Measurements from ENCODE around the gene OR6J1. TPM values are rescaled to one million over a fixed set of nuclear protein-coding genes. Genes with fewer than 3 reads are reported as not detected.
"Not testable (repeated sequence)": the region's sequence is repeated elsewhere in the genome, so short reads cannot be mapped to it uniquely, and the experiment has no call there.

Gene OR6J1
- total RNA-seq, 1 experiment from 2014 or later, result not detected

GRCh38 chr14:22629361-22629760 lies 14.8 kb downstream of the OR6J1 start:
- Histone ChIP-seq H3K4me3 (ENCODE audit: low read length) (no peak overlapping the region), H3K4me2 (ENCODE audit: low read depth, low read length, poor library complexity, severe bottlenecking) (no peak overlapping the region), H4K20me1 (ENCODE audit: insufficient read depth, low read depth, low read length) (no peaks in the 10 kb centered on the region), H3K27me3 (ENCODE audit: low read length) (no peaks in the 10 kb centered on the region), H3K27ac (ENCODE audit: low read length) (no peak overlapping the region), H3K9me2 (replicated peaks; ENCODE audit: insufficient read depth, low read length) (no peaks in the 10 kb centered on the region), H3K9ac (ENCODE audit: low read length) (no peak overlapping the region), H3K79me2 (ENCODE audit: low read length) (no peaks in the 10 kb centered on the region), H3K4me1 (ENCODE audit: low read length) (no peaks in the 10 kb centered on the region), H2AFZ (ENCODE audit: low read length) (no peak overlapping the region), H3K9me3 (ENCODE audit: low read length) (no peaks in the 10 kb centered on the region), H3K36me3 (ENCODE audit: insufficient read depth, low read length) (no peaks in the 10 kb centered on the region)
- DNase-seq, result no peak

DNA sequence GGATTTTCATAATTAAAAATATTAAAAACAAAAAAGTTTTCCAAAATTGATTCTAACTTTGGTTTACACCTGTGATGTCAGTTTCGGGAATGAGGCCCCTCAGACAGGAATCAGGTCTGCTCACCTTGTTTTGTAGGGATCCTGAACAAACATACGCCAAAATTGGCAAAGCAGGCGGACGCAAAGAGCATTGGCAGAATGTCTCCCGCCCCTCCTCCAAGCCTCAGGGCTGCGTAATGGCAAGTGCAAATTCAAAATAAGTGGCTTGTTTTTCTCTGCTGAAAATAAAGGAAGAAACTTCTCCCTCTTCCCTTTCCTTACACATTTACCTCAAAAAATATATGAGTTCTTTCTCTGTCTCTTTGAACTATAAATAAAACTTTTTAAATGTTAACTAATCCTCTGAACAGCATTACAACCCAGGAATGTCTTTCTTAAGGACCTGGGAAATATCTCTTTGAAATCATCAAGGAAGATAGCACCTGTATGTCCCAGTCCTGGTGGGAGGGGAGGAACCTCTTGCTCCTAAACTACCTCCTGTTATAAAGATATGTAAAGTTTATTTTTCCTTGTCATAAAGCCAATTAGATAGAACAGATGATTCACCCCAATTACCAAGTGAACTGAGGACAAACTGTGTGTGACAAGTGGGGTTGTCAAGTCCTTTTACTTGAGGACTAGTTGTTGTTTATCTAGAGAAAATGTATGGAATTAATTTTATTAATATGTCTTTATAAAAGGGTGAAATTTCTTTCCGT lies 16.5 kb downstream of the OR6J1 start:
- no peaks in the 10 kb centered on the region for H3K79me2 ChIP-seq (ENCODE audit: low read length)
- H3K4me2 ChIP-seq (ENCODE audit: low read depth, low read length, poor library complexity, severe bottlenecking), result no peak overlapping the region
- H3K4me3 ChIP-seq (ENCODE audit: low read length), result no peak overlapping the region
- no peaks in the 10 kb centered on the region for H3K4me1 ChIP-seq (ENCODE audit: low read length)
- no peak overlapping the region for H3K9ac ChIP-seq (ENCODE audit: low read length)
- no peak for DNase-seq
- no peaks in the 10 kb centered on the region for H3K9me3 ChIP-seq (ENCODE audit: low read length)
- H3K36me3 ChIP-seq (ENCODE audit: insufficient read depth, low read length), result no peaks in the 10 kb centered on the region
- H3K27ac ChIP-seq (ENCODE audit: low read length), result no peak overlapping the region
- H3K27me3 ChIP-seq (ENCODE audit: low read length), result no peaks in the 10 kb centered on the region
- no peaks in the 10 kb centered on the region for H4K20me1 ChIP-seq (ENCODE audit: insufficient read depth, low read depth, low read length)
- no peaks in the 10 kb centered on the region for H3K9me2 ChIP-seq (replicated peaks; ENCODE audit: insufficient read depth, low read length)
- no peak overlapping the region for H2AFZ ChIP-seq (ENCODE audit: low read length)

- Histone ChIP-seq H3K9ac (ENCODE audit: low read length) (no peak overlapping the region), H3K27me3 (ENCODE audit: low read length) (no peaks in the 10 kb centered on the region), H3K9me2 (replicated peaks; ENCODE audit: insufficient read depth, low read length) (no peaks in the 10 kb centered on the region), H3K4me1 (ENCODE audit: low read length) (no peaks in the 10 kb centered on the region), H2AFZ (ENCODE audit: low read length) (no peak overlapping the region), H3K4me2 (ENCODE audit: low read depth, low read length, poor library complexity, severe bottlenecking) (no peak overlapping the region), H3K9me3 (ENCODE audit: low read length) (no peaks in the 10 kb centered on the region), H3K4me3 (ENCODE audit: low read length) (no peak overlapping the region), H3K36me3 (ENCODE audit: insufficient read depth, low read length) (no peaks in the 10 kb centered on the region), H4K20me1 (ENCODE audit: insufficient read depth, low read depth, low read length) (no peaks in the 10 kb centered on the region), H3K27ac (ENCODE audit: low read length) (no peak overlapping the region), H3K79me2 (ENCODE audit: low read length) (no peaks in the 10 kb centered on the region)
- no peak for DNase-seq
Measured at GRCh38 chr14:22626590-22626989, 17.6 kb downstream of the OR6J1 start.

DNA sequence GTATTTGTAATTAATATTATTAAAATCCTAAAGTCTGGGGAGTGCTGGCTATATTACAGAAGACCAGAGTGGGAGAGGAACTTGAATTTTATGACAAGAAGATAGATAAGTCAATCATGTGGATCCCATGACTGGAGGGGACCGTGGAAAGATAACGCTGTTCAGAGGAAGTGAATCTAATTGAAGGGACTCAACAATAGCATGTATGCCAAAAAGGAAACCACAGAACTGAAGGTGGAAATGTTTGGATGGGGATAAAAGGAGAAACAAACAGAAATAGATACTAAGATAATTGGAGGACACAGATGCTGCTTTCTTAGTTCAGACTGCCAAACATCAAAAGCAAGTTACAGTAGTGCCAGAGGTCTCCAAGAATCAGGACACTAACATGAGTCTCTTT lies 21.1 kb downstream of the OR6J1 start:
- H3K4me1 ChIP-seq (ENCODE audit: low read length), result no peaks in the 10 kb centered on the region
- no peaks in the 10 kb centered on the region for H3K9me2 ChIP-seq (replicated peaks; ENCODE audit: insufficient read depth, low read length)
- H3K9ac ChIP-seq (ENCODE audit: low read length), result no peak overlapping the region
- H3K4me3 ChIP-seq (ENCODE audit: low read length), result no peak overlapping the region
- H3K27me3 ChIP-seq (ENCODE audit: low read length), result no peaks in the 10 kb centered on the region
- DNase-seq, result no peak
- H3K9me3 ChIP-seq (ENCODE audit: low read length), result no peaks in the 10 kb centered on the region
- no peak overlapping the region for H3K4me2 ChIP-seq (ENCODE audit: low read depth, low read length, poor library complexity, severe bottlenecking)
- H2AFZ ChIP-seq (ENCODE audit: low read length), result no peak overlapping the region
- H3K36me3 ChIP-seq (ENCODE audit: insufficient read depth, low read length), result no peaks in the 10 kb centered on the region
- no peaks in the 10 kb centered on the region for H3K79me2 ChIP-seq (ENCODE audit: low read length)
- no peak overlapping the region for H3K27ac ChIP-seq (ENCODE audit: low read length)
- no peaks in the 10 kb centered on the region for H4K20me1 ChIP-seq (ENCODE audit: insufficient read depth, low read depth, low read length)

DNA sequence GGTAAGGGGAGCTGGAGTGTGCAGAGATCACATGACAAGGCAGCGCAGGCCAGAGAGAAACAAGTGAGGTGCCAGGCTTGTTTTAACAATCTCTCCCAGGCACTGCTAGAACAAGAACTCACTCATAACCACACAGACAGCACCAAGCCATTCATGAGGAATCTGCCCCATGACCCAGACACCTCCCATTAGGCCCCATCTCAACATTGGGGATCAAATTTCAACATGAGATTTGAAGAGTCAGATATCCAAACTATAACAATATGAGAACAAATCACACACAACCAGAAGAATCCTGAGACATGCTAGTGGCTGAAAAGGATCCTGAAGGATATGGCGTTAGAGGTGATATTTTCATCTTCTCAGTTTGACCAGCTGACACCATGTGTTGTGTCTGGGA lies 21.9 kb downstream of the OR6J1 start:
- Histone ChIP-seq H2AFZ (ENCODE audit: low read length) (no peak overlapping the region), H4K20me1 (ENCODE audit: insufficient read depth, low read depth, low read length) (no peaks in the 10 kb centered on the region), H3K27me3 (ENCODE audit: low read length) (no peaks in the 10 kb centered on the region), H3K9me2 (replicated peaks; ENCODE audit: insufficient read depth, low read length) (no peaks in the 10 kb centered on the region), H3K36me3 (ENCODE audit: insufficient read depth, low read length) (no peaks in the 10 kb centered on the region), H3K4me1 (ENCODE audit: low read length) (no peaks in the 10 kb centered on the region), H3K9me3 (ENCODE audit: low read length) (no peaks in the 10 kb centered on the region), H3K9ac (ENCODE audit: low read length) (no peak overlapping the region), H3K4me2 (ENCODE audit: low read depth, low read length, poor library complexity, severe bottlenecking) (no peak overlapping the region), H3K4me3 (ENCODE audit: low read length) (no peak overlapping the region), H3K27ac (ENCODE audit: low read length) (no peak overlapping the region), H3K79me2 (ENCODE audit: low read length) (no peaks in the 10 kb centered on the region)
- no peak for DNase-seq

- not testable (repeated sequence) for H4K20me1 ChIP-seq (ENCODE audit: insufficient read depth, low read depth, low read length); H3K27me3 ChIP-seq (ENCODE audit: low read length); H3K9ac ChIP-seq (ENCODE audit: low read length); H3K9me3 ChIP-seq (ENCODE audit: low read length); H3K27ac ChIP-seq (ENCODE audit: low read length); DNase-seq; H3K4me3 ChIP-seq (ENCODE audit: low read length); H3K9me2 ChIP-seq (replicated peaks; ENCODE audit: insufficient read depth, low read length); H3K4me2 ChIP-seq (ENCODE audit: low read depth, low read length, poor library complexity, severe bottlenecking); H2AFZ ChIP-seq (ENCODE audit: low read length); H3K36me3 ChIP-seq (ENCODE audit: insufficient read depth, low read length); H3K79me2 ChIP-seq (ENCODE audit: low read length)
- H3K4me1 ChIP-seq (ENCODE audit: low read length), result peaks cover 10% of the 10 kb centered on the region
Measured at GRCh38 chr14:22615765-22616164, 28.4 kb downstream of the OR6J1 start.

- Histone ChIP-seq H4K20me1 (ENCODE audit: insufficient read depth, low read depth, low read length) (no peaks in the 10 kb centered on the region), H3K36me3 (ENCODE audit: insufficient read depth, low read length) (no peaks in the 10 kb centered on the region), H3K9me3 (ENCODE audit: low read length) (no peaks in the 10 kb centered on the region), H3K4me3 (ENCODE audit: low read length) (no peak overlapping the region), H3K4me1 (ENCODE audit: low read length) (peaks cover 10% of the 10 kb centered on the region), H3K9ac (ENCODE audit: low read length) (no peak overlapping the region), H3K4me2 (ENCODE audit: low read depth, low read length, poor library complexity, severe bottlenecking) (no peak overlapping the region), H3K9me2 (replicated peaks; ENCODE audit: insufficient read depth, low read length) (no peaks in the 10 kb centered on the region), H3K27me3 (ENCODE audit: low read length) (no peaks in the 10 kb centered on the region), H3K27ac (ENCODE audit: low read length) (no peak overlapping the region), H2AFZ (ENCODE audit: low read length) (no peak overlapping the region), H3K79me2 (ENCODE audit: low read length) (no peaks in the 10 kb centered on the region)
- DNase-seq, result no peak
Measured at GRCh38 chr14:22614240-22614799, 29.8 kb downstream of the OR6J1 start.

- no peak overlapping the region for H3K9ac ChIP-seq (ENCODE audit: low read length)
Measured at GRCh38 chr14:22613736-22614239, 30.4 kb downstream of the OR6J1 start.

More at GRCh38 chr14:22613736-22614239, 30.4 kb downstream of the OR6J1 start:
- no peak overlapping the region for H2AFZ ChIP-seq (ENCODE audit: low read length)
- H3K36me3 ChIP-seq (ENCODE audit: insufficient read depth, low read length), result no peaks in the 10 kb centered on the region
- H3K79me2 ChIP-seq (ENCODE audit: low read length), result no peaks in the 10 kb centered on the region
- no peak for DNase-seq
- H4K20me1 ChIP-seq (ENCODE audit: insufficient read depth, low read depth, low read length), result no peaks in the 10 kb centered on the region
- H3K27me3 ChIP-seq (ENCODE audit: low read length), result no peaks in the 10 kb centered on the region
- H3K9me3 ChIP-seq (ENCODE audit: low read length), result no peaks in the 10 kb centered on the region
- H3K9me2 ChIP-seq (replicated peaks; ENCODE audit: insufficient read depth, low read length), result no peaks in the 10 kb centered on the region
- peaks cover 10% of the 10 kb centered on the region for H3K4me1 ChIP-seq (ENCODE audit: low read length)
- H3K4me3 ChIP-seq (ENCODE audit: low read length), result no peak overlapping the region
- no peak overlapping the region for H3K27ac ChIP-seq (ENCODE audit: low read length)
- no peak overlapping the region for H3K4me2 ChIP-seq (ENCODE audit: low read depth, low read length, poor library complexity, severe bottlenecking)

Measured in Karpas-422 (cell line).